Caki2 (cell line): ENCODE measurements around the gene MLLT10. TPM values are rescaled to one million over a fixed set of nuclear protein-coding genes. Genes with fewer than 3 reads are reported as not detected.

Experiments
- DNase-seq: peaks from one replicate; pipeline ENCODE4 v3.0.0-alpha.2; 2015; ENCODE audit warnings: low read depth
- in situ Hi-C: cut with HindIII; loops from 2 replicates; pipeline ENCODE4 v1.10.0; 2016; ENCODE audit warnings: low sequenced_read_pairs, low pct_unique_long_range_greater_than_20kb, mixed read lengths
- total RNA-seq: library from RNA; depleted of rRNA; stranded (reverse); fragments of >200 nt; shearing (Covaris generic); gene quantifications from 2 replicates; pipeline ENCODE4 v1.2.3, GENCODE V29; 2014; ENCODE audit warnings: low replicate concordance; rRNA removed

The MLLT10 gene
- total RNA-seq, 1 experiment from 2014 or later, result 30.5 TPM

- DNase-seq, result no peak
- in situ Hi-C loops, result no loop called here
Observed at GRCh38 chr10:21764466-21765189, 230.6 kb downstream of the MLLT10 start.

DNA sequence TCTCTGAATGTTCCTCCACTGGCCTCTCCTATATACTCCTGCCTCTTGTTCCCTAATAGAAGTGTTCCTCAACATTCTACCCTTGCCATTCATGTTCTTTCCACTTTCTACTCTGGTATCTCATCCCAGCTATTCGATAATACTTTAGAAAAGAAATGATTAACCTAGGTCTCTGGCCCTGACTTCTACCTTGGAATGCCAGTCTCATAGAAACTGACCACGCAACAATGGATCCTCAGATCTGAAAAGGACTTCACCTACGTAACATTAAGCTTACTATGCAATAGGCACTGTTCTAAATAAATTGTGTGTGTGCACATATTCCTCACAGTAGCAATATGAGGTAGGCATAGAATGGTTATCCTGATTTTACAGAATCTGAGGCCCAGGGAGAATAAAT, 235.0 kb downstream of the MLLT10 start:
- DNase-seq, result no peak
- in situ Hi-C loops, result no loop called here

- in situ Hi-C loops, result no loop called here
- DNase-seq, result no peak
Observed at GRCh38 chr10:21771219-21771618, 237.2 kb downstream of the MLLT10 start.

GRCh38 chr10:21776883-21777282, 242.9 kb downstream of the MLLT10 start:
- in situ Hi-C loops, result no loop called here
- DNase-seq, result no peak

DNA sequence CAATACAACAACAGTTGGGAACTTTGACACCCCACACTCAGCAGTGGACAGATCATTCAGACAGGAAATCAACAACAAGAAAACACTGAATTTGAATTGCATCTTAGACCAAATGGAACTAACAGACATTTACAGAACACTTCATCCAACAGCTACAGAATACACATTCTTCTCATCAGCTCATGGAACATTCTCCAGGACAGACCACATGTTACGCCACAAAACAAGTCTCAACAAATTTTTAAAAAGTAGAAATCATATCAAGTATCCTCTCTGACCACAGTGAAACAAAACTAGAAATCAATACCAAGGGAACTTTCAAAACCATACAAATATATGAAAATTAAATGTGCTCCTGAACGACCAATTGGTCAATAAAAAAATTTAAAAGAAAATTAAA, 257.2 kb downstream of the MLLT10 start:
- DNase-seq, result no peak
- in situ Hi-C loops, result no loop called here

Other genes starting within 250 kb of the MLLT10 start
- 5.0 and 9.0 TPM in 2 replicates for gene SKIDA1, start 8.6 kb upstream of the MLLT10 start, total RNA-seq